HG03095 (cell line): ENCODE results near the gene NUDT11.
"Not testable (repeated sequence)": the region's sequence is repeated elsewhere in the genome, so short reads cannot be mapped to it uniquely, and the experiment has no call there.

Source experiments
- ATAC-seq: cut with Tn5 transposase; IDR thresholded peaks from one replicate; pipeline ENCODE4 v1.9.1; 2021; ENCODE audit warnings: moderate library complexity; ENCODE audit not compliant: unreplicated experiment

The NUDT11 gene

DNA sequence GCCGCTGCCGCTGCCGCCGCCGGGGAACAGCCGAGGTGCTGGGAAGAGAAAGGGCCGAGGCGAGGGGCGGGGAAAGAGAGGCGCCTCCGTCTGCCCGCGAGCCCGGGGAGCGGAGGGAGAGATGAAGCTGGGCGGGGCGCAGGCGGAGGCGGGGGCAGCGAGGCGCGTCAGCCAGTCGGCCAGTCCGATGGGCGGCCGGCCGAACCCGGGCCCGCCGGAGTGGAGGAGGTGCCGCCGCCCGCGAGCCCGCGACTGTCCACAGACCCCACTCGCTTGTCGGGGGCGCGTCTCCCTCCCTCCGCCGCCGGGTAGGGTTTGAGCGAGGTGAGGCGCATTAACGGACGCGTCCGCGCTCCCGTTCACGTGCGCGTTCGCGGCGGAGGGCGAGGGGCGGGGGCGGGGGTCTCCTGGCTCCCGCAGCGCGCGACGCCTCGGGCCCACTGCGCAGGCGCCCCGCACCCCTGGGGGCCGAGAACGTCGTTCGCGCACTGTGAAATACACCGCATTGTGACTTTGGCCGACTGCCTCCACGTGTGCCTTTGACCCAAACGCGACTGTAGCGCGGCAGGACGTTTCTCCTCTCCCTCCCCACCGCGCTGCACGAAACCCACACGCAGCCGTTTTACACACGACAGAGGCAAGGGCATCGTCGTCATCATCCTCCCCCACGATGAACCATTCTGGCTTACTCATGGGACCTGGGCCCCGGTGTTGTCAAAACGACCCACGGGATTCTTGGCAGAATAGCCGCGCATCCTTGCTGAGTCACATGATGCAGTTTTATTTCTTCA, at the start of gene NUDT11:
Gene NUDT11, minus strand, starts transcription at position 92 of the 791 bp plus-strand sequence. CDS start 148 bp downstream, outside the sequence.
- no peak for ATAC-seq

DNA sequence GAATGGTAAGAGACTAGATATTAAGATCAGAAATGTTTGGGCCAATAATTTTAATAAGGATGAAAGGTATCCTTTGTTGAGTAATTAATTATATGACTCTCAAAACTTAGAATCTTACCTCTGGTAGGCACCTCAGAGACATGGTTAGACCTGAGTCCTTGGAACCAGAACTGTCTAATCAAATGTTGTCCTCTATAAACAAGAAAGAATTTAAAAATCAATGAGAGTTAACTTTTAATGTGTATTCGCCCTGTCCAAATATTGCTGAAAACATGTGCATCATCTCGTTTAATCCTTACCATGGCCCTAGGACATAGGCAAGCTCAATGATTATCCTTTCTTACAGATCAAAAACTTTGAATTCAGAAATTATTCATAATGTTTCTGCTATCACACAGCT, 24.0 kb upstream of the NUDT11 start:
- ATAC-seq, result no peak

DNA sequence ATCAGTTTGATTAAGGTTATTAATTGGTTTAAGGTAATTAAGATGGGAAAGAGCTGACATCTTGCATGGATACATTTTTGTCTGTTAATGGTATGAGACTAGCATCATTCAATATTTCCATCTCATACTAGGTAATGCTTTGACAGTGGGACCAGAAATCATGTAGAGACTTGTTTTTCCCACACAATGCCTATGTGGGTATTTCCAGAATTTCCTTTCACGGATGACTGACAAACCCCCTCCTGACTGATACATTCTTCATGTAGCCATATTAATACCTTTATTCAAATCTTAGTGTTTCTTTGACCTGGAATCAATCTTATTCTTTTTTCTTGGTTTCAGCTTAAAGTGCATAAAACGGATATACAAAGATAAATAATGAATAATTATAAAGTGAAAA, 22.7 kb upstream of the NUDT11 start:
- not testable (repeated sequence) for ATAC-seq

GRCh38 chrX:51507551-51507950, 11.2 kb upstream of the NUDT11 start:
- ATAC-seq, result no peak

DNA sequence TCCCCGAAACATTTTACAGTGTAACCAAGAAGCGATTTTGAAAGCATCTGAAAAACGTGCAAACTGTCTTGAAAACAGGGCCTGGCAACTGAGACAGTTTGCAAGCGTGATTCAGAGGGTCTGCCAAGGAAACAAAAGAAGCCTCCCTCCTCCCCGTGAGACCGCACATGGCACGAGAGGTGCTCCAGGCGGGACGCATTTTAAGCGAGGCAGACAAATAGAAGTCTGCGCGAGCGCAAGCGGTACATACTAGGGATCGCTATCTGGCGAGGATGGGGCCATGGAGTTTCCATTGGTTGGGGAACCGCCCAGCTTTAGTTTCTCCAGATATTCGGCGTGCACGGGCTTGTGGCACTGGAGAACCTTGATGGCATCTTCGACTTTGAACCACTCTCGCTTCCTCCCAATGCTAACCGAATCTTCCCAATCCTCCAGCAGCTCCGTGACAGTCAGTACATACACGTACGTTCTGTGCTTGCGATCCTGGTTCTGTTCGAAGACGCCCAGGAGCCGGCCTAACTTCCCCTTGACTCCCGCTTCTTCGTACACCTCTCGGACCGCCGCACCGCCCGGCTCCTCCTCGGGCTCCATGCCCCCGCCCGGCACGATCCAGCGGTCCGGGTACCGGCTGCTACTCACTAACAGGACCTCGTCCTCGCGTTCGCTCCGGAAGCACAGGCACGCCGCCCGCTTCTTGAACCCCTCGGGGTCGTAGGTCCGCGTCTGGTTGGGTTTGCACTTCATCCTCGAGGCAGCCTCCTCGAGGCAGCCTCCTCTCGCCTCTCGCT, 497 bp downstream of the NUDT11 start:
- not testable (repeated sequence) for ATAC-seq

DNA sequence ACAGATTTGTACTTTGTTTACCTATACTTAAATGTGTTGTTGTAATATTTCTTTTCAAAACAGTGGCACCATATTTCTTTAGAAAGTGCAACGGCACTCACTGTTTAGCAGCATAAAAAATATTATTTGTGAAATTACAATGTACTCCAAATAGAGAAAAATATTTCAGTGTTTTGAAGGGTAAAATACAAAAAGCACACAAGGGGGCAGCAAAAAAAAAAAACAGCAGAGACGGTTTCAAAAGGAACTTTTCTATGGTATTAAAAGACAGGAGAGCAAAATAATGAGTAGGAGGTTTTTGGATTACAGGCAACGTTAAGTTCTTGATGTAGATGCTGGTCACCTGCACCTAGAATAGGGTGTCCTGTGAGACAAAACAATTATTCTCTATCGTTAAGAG, 2.0 kb downstream of the NUDT11 start:
- no peak for ATAC-seq

DNA sequence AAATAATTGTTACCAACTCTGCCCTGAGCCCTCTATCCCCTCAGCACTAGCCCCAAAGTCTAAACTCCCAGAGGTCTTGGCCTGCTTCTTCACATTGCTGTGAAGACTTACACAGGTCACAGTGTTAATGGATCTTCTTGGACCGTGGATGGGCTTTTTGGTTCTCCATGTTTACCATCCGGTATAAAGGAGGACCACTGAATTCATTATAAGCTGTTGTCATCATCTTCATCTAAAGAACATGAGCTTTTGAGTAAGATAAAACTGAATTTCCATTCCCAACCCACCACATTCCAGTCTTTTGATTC, 8.5 kb downstream of the NUDT11 start:
- ATAC-seq, result no peak

- no peak for ATAC-seq
Measured at GRCh38 chrX:51484616-51485015, 11.8 kb downstream of the NUDT11 start.

- not testable (repeated sequence) for ATAC-seq
Measured at GRCh38 chrX:51482411-51482810, 14.0 kb downstream of the NUDT11 start.

DNA sequence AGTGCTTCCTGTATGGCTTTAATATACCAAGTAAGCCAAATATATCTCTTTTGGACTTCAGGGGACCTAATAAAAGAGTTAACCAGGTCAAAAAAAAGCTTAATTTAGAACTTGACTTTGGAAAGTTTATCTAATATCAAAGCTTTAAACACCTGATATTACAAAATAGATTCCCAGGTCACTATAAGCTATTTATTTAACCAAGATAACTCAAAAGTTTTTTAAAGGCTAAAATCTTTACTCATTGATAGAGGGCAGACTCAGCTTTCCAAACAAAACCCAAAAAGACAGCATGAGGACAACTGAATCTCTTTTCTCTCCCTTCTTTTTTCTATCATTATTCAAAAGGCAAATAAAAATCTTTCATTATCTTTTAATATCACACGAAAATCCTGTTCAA, 19.5 kb downstream of the NUDT11 start:
- no peak for ATAC-seq

GRCh38 chrX:51463322-51463721, 33.1 kb downstream of the NUDT11 start:
- ATAC-seq, result no peak

GRCh38 chrX:51461053-51462044, 35.0 kb downstream of the NUDT11 start:
- no peak for ATAC-seq

GRCh38 chrX:51459125-51459524, 37.3 kb downstream of the NUDT11 start:
- no peak for ATAC-seq

GRCh38 chrX:51456814-51457213, 39.6 kb downstream of the NUDT11 start:
- no peak for ATAC-seq

DNA sequence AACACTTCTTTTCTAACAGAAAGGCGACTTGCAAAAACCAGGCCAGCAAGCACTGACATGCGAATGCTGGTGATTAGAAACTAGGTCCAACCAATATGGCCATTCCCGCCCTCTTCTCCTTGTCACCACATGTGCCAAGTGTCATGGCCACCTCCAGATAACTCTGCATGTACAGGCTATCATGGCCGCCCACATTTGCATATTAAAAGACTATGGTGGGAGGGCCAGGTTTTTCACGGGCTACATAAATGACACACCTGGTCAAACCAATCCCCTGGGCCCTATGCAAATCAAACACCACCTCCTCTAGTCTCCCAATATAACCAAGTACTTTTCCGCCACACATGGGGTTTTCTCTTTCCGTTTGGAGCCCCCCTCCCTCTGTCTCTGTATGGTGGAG, 40.1 kb downstream of the NUDT11 start:
- no peak for ATAC-seq

DNA sequence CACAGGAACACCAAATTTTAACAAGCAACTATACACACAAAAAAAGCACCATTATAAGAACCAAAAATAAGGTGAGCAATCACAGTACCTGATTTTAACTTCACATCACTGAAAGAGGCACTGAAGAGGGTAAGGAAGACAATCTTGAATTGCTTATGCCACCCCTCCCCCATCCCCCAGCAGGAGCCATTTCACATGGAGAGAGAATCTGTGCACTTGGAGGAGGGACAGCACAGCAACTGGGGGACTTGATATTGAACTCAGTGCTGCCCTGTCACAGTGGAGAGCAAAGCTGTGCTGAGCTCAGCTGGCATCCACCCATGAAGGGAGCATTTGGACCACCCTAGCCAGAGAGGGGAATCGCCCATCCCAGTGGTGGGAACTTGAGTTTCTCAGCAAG, 56.0 kb downstream of the NUDT11 start:
- no peak for ATAC-seq
